ENCODE results near the gene OLIG2. TPM values are rescaled to one million over a fixed set of nuclear protein-coding genes. Genes with fewer than 3 reads are reported as not detected.

The OLIG2 gene
- polyA plus RNA-seq, 1 experiment: not detected

- TF ChIP-seq CTCF (IDR thresholded peaks at IDR 0.05; ENCODE audit: insufficient read depth, low read depth, low read length): no peak
- H3K27me3 ChIP-seq (ENCODE audit: control insufficient read depth, insufficient read depth, low read length): peaks cover 58% of the 10 kb centered on the region
- CTCF ChIA-PET: no interaction called here
- no peak for DNase-seq (ENCODE audit: low read depth)
- H3K4me3 ChIP-seq (ENCODE audit: low read depth, low read length): no peak overlapping the region
- POLR2A ChIA-PET: no interaction called here
- no peaks in the 10 kb centered on the region for H3K36me3 ChIP-seq (ENCODE audit: control insufficient read depth, insufficient read depth, low read length)
These were observed 6.2 kb upstream of the OLIG2 start for GRCh38 chr21:33019516-33019884.

- no peak for DNase-seq (ENCODE audit: low read depth)
- POLR2A ChIA-PET: no interaction called here
- H3K36me3 ChIP-seq (ENCODE audit: control insufficient read depth, insufficient read depth, low read length): no peaks in the 10 kb centered on the region
- CTCF ChIA-PET: no interaction called here
- peaks cover 63% of the 10 kb centered on the region for H3K27me3 ChIP-seq (ENCODE audit: control insufficient read depth, insufficient read depth, low read length)
- TF ChIP-seq CTCF (IDR thresholded peaks at IDR 0.05; ENCODE audit: insufficient read depth, low read depth, low read length): no peak
- no peak overlapping the region for H3K4me3 ChIP-seq (ENCODE audit: low read depth, low read length)
These were observed 5.7 kb upstream of the OLIG2 start for GRCh38 chr21:33019885-33020557.

GRCh38 chr21:33020558-33021100, 5.1 kb upstream of the OLIG2 start:
- peaks cover 67% of the 10 kb centered on the region for H3K27me3 ChIP-seq (ENCODE audit: control insufficient read depth, insufficient read depth, low read length)
- H3K36me3 ChIP-seq (ENCODE audit: control insufficient read depth, insufficient read depth, low read length): no peaks in the 10 kb centered on the region
- POLR2A ChIA-PET: no interaction called here
- CTCF ChIA-PET: no interaction called here
- no peak overlapping the region for H3K4me3 ChIP-seq (ENCODE audit: low read depth, low read length)
- DNase-seq (ENCODE audit: low read depth): no peak
- TF ChIP-seq CTCF (IDR thresholded peaks at IDR 0.05; ENCODE audit: insufficient read depth, low read depth, low read length): no peak

GRCh38 chr21:33021150-33021549, 4.6 kb upstream of the OLIG2 start:
- H3K4me3 ChIP-seq (ENCODE audit: low read depth, low read length): no peak overlapping the region
- no peak for DNase-seq (ENCODE audit: low read depth)
- no peaks in the 10 kb centered on the region for H3K36me3 ChIP-seq (ENCODE audit: control insufficient read depth, insufficient read depth, low read length)
- ChIA-PET CTCF (interaction anchor here (0.6 kb wide), 1 partner anchor 738 kb away, joined by 3 read pairs; no protein-coding TSS in a partner anchor), POLR2A (no interaction called here)
- H3K27me3 ChIP-seq (ENCODE audit: control insufficient read depth, insufficient read depth, low read length): peaks cover 71% of the 10 kb centered on the region
- no peak for TF ChIP-seq CTCF (IDR thresholded peaks at IDR 0.05; ENCODE audit: insufficient read depth, low read depth, low read length)

- TF ChIP-seq CTCF (IDR thresholded peaks at IDR 0.05; ENCODE audit: insufficient read depth, low read depth, low read length): no peak
- Histone ChIP-seq H3K27me3 (ENCODE audit: control insufficient read depth, insufficient read depth, low read length) (peaks cover 76% of the 10 kb centered on the region), H3K36me3 (ENCODE audit: control insufficient read depth, insufficient read depth, low read length) (no peaks in the 10 kb centered on the region), H3K4me3 (ENCODE audit: low read depth, low read length) (no peak overlapping the region)
- CTCF ChIA-PET: interaction anchor here (0.6 kb wide), 1 partner anchor 737 kb away, joined by 3 read pairs; no protein-coding TSS in a partner anchor
- no peak for DNase-seq (ENCODE audit: low read depth)
- POLR2A ChIA-PET: no interaction called here
These were observed 4.1 kb upstream of the OLIG2 start for GRCh38 chr21:33021667-33022066.
